Pons (tissue), 1 donor: ENCODE results near the gene RPS19BP1.
"Not testable (repeated sequence)": the region's sequence is repeated elsewhere in the genome, so short reads cannot be mapped to it uniquely, and the experiment has no call there.

Experiments used
- DNase-seq: peaks from one replicate; pipeline ENCODE4 v3.0.0-alpha.2; 2016; ENCODE audit warnings: low spot score

RPS19BP1 gene

GRCh38 chr22:39513791-39514190 lies 18.8 kb downstream of the RPS19BP1 start:
- DNase-seq: no peak

- no peak for DNase-seq
Measured at GRCh38 chr22:39512026-39512425, 20.5 kb downstream of the RPS19BP1 start.

GRCh38 chr22:39511226-39511625 lies 21.3 kb downstream of the RPS19BP1 start:
- no peak for DNase-seq

- no peak for DNase-seq
Measured at GRCh38 chr22:39510529-39511149, 21.9 kb downstream of the RPS19BP1 start.

- no peak for DNase-seq
Measured at GRCh38 chr22:39508393-39508792, 24.2 kb downstream of the RPS19BP1 start.

GRCh38 chr22:39507021-39507420 lies 25.5 kb downstream of the RPS19BP1 start:
- DNase-seq: not testable (repeated sequence)

- no peak for DNase-seq
Measured at GRCh38 chr22:39504071-39504470, 28.5 kb downstream of the RPS19BP1 start.

GRCh38 chr22:39503630-39504029 lies 28.9 kb downstream of the RPS19BP1 start:
- no peak for DNase-seq

GRCh38 chr22:39502789-39503409 lies 29.6 kb downstream of the RPS19BP1 start:
- DNase-seq: no peak

GRCh38 chr22:39502109-39502788 lies 30.3 kb downstream of the RPS19BP1 start, which contains the start of gene MIEF1:
Gene MIEF1, plus strand, starts transcription at chr22:39502290. Its CDS starts 9,005 bp downstream, at chr22:39511295.
- DNase-seq: peak; percentile 97

GRCh38 chr22:39501644-39502108 lies 30.9 kb downstream of the RPS19BP1 start:
- no peak for DNase-seq

- DNase-seq: no peak
Measured at GRCh38 chr22:39500101-39500500, 32.4 kb downstream of the RPS19BP1 start.

GRCh38 chr22:39498802-39499201 lies 33.7 kb downstream of the RPS19BP1 start:
- peak; percentile 91 for DNase-seq

- peak; percentile 61 for DNase-seq
Measured at GRCh38 chr22:39498368-39498767, 34.2 kb downstream of the RPS19BP1 start.

GRCh38 chr22:39497429-39497828 lies 35.1 kb downstream of the RPS19BP1 start:
- DNase-seq: no peak

GRCh38 chr22:39496131-39496838 lies 36.3 kb downstream of the RPS19BP1 start:
- peak; percentile 95 for DNase-seq

- DNase-seq: no peak
Measured at GRCh38 chr22:39494471-39495120, 38.0 kb downstream of the RPS19BP1 start.

- no peak for DNase-seq
Measured at GRCh38 chr22:39493759-39494158, 38.8 kb downstream of the RPS19BP1 start.

- DNase-seq: no peak
Measured at GRCh38 chr22:39492186-39492585, 40.4 kb downstream of the RPS19BP1 start.

GRCh38 chr22:39491696-39492095 lies 40.9 kb downstream of the RPS19BP1 start:
- no peak for DNase-seq

GRCh38 chr22:39490966-39491680 lies 41.4 kb downstream of the RPS19BP1 start:
- no peak for DNase-seq
